GM18499 (cell line): Measurements from ENCODE around the gene RAD51B.

Experiments
- ATAC-seq: cut with Tn5 transposase; IDR thresholded peaks from one replicate; pipeline ENCODE4 v1.9.1; 2021; ENCODE audit warnings: moderate number of reproducible peaks; ENCODE audit not compliant: insufficient read depth, unreplicated experiment

Gene RAD51B

GRCh38 chr14:68561531-68562007 is 742.0 kb downstream of the RAD51B start:
- ATAC-seq, result no peak

- ATAC-seq, result no peak
These were observed 743.3 kb downstream of the RAD51B start for GRCh38 chr14:68562911-68563250.

GRCh38 chr14:68563251-68564131 is 743.9 kb downstream of the RAD51B start:
- no peak for ATAC-seq

GRCh38 chr14:68564191-68564825 is 744.7 kb downstream of the RAD51B start:
- no peak for ATAC-seq

- no peak for ATAC-seq
These were observed 745.5 kb downstream of the RAD51B start for GRCh38 chr14:68564826-68565759.

GRCh38 chr14:68566075-68566474 is 746.5 kb downstream of the RAD51B start:
- no peak for ATAC-seq

GRCh38 chr14:68568907-68569897 is 749.6 kb downstream of the RAD51B start:
- ATAC-seq, result no peak

- no peak for ATAC-seq
These were observed 750.4 kb downstream of the RAD51B start for GRCh38 chr14:68569970-68570409.

GRCh38 chr14:68571114-68571591 is 751.6 kb downstream of the RAD51B start:
- ATAC-seq, result no peak

GRCh38 chr14:68571928-68572525 is 752.4 kb downstream of the RAD51B start:
- no peak for ATAC-seq

- ATAC-seq, result no peak
These were observed 753.5 kb downstream of the RAD51B start for GRCh38 chr14:68573126-68573525.

GRCh38 chr14:68573722-68574121 is 754.1 kb downstream of the RAD51B start:
- no peak for ATAC-seq

GRCh38 chr14:68574461-68574860 is 754.9 kb downstream of the RAD51B start:
- no peak for ATAC-seq

- ATAC-seq, result no peak
These were observed 755.3 kb downstream of the RAD51B start for GRCh38 chr14:68574906-68575305.

GRCh38 chr14:68575426-68575825 is 755.8 kb downstream of the RAD51B start:
- ATAC-seq, result no peak

- ATAC-seq, result no peak
These were observed 756.5 kb downstream of the RAD51B start for GRCh38 chr14:68576031-68576430.

- no peak for ATAC-seq
These were observed 757.1 kb downstream of the RAD51B start for GRCh38 chr14:68576496-68577244.
